Trophoblast cell (in vitro differentiated cells and primary cell): ENCODE measurements around the gene IPCEF1.

Experiments used
- DNase-seq, 2 donors: peaks; one replicate each; pipeline ENCODE4 v3.0.0-alpha.2; 2016
- H2AFZ ChIP-seq: 2 replicates; pipeline ENCODE4 v1.6.1; 2013; ENCODE audit warnings: low read length, moderate library complexity, mild to moderate bottlenecking; ENCODE audit not compliant: insufficient read depth, poor library complexity
- H2AK5ac ChIP-seq: 2 replicates; pipeline ENCODE4 v1.6.1; 2013; ENCODE audit warnings: mild to moderate bottlenecking, low read length
- H2BK120ac ChIP-seq: 2 replicates; pipeline ENCODE4 v1.6.1; 2013; ENCODE audit warnings: low read length, mild to moderate bottlenecking, moderate library complexity; ENCODE audit not compliant: insufficient read depth, poor library complexity
- H2BK12ac ChIP-seq: 2 replicates; pipeline ENCODE4 v1.6.1; 2013; ENCODE audit warnings: mild to moderate bottlenecking, low read length, moderate library complexity
- H2BK5ac ChIP-seq: 2 replicates; pipeline ENCODE4 v1.6.1; 2013; ENCODE audit warnings: low read length, low read depth, moderate library complexity, mild to moderate bottlenecking; ENCODE audit not compliant: poor library complexity
- H3K14ac ChIP-seq: 2 replicates; pipeline ENCODE4 v1.6.1; 2013; ENCODE audit warnings: mild to moderate bottlenecking, low read length
- H3K18ac ChIP-seq: 2 replicates; pipeline ENCODE4 v1.6.1; 2013; ENCODE audit warnings: mild to moderate bottlenecking, low read length
- H3K23ac ChIP-seq: 2 replicates; pipeline ENCODE4 v1.6.1; 2013; ENCODE audit warnings: low read length
- H3K27ac ChIP-seq: 2 replicates; pipeline ENCODE4 v1.5.1; 2013; ENCODE audit warnings: low read depth, mild to moderate bottlenecking, inconsistent platforms, low read length, moderate library complexity
- H3K27me3 ChIP-seq: 2 replicates; pipeline ENCODE4 v1.6.1; 2013; ENCODE audit warnings: inconsistent platforms, mild to moderate bottlenecking, low read length, moderate library complexity; ENCODE audit not compliant: insufficient read depth
- H3K36me3 ChIP-seq, 2 experiments: 1 replicate in 1 of 2; 2 replicates in 1 of 2; pipeline ENCODE4 v1.6.1; 2013; ENCODE audit warnings: low read length in 2 of 2, mild to moderate bottlenecking in 2 of 2, moderate library complexity in 1 of 2; ENCODE audit not compliant: insufficient read depth in 2 of 2, control insufficient read depth in 1 of 2
- H3K4ac ChIP-seq: 2 replicates; pipeline ENCODE4 v1.6.1; 2013; ENCODE audit warnings: low read depth, mild to moderate bottlenecking, low read length, moderate library complexity
- H3K4me1 ChIP-seq, 2 experiments: 1 replicate in 1 of 2; 2 replicates in 1 of 2; pipeline ENCODE4 v1.6.1; 2013; ENCODE audit warnings: low read length in 2 of 2, mild to moderate bottlenecking in 2 of 2, moderate library complexity in 1 of 2; ENCODE audit not compliant: insufficient read depth in 2 of 2, control insufficient read depth in 1 of 2
- H3K4me2 ChIP-seq: 2 replicates; pipeline ENCODE4 v1.6.1; 2013; ENCODE audit warnings: inconsistent platforms, mild to moderate bottlenecking, low read length, moderate library complexity
- H3K4me3 ChIP-seq: 2 replicates; pipeline ENCODE4 v1.5.1; 2013; ENCODE audit warnings: mild to moderate bottlenecking, low read depth, low read length, inconsistent platforms
- H3K79me1 ChIP-seq: one replicate; pipeline ENCODE4 v1.6.1; 2013; ENCODE audit warnings: low read length
- H3K79me2 ChIP-seq: 2 replicates; pipeline ENCODE4 v1.6.1; 2013; ENCODE audit warnings: low read length, mild to moderate bottlenecking; ENCODE audit not compliant: control insufficient read depth, insufficient read depth, poor library complexity
- H3K9ac ChIP-seq: 2 replicates; pipeline ENCODE4 v1.6.1; 2013; ENCODE audit warnings: mild to moderate bottlenecking, low read length
- H3K9me3 ChIP-seq: 2 replicates; pipeline ENCODE4 v1.6.1; 2013; ENCODE audit warnings: low read depth, mild to moderate bottlenecking, control low read depth, inconsistent platforms, low read length; ENCODE audit not compliant: insufficient read depth
- H4K12ac ChIP-seq: 2 replicates; pipeline ENCODE4 v1.6.1; 2013; ENCODE audit warnings: low read depth, mild to moderate bottlenecking, low read length, moderate library complexity
- H4K8ac ChIP-seq: 2 replicates; pipeline ENCODE4 v1.6.1; 2013; ENCODE audit warnings: low read depth, mild to moderate bottlenecking, low read length, moderate library complexity
- H4K91ac ChIP-seq: one replicate; pipeline ENCODE4 v1.6.1; 2013; ENCODE audit warnings: low read depth, mild to moderate bottlenecking, low read length, moderate library complexity
- WGBS: extraction: QIAGEN DNeasy Blood & Tissue Kit; methylation state at CpG from one replicate; pipeline ENCODE4 v1.1.7; 2013; ENCODE audit warnings: missing lambda C conversion rate; ENCODE audit not compliant: insufficient read length, insufficient coverage; ENCODE audit errors: extremely low coverage; 5-methylcytosine and 5-hydroxymethylcytosine counted together

The IPCEF1 gene

GRCh38 chr6:154386848-154387717 lies 30.5 kb upstream of the IPCEF1 start:
- Histone ChIP-seq H3K27me3 (no peaks in the 10 kb centered on the region), H3K18ac (no peak overlapping the region), H2BK120ac (no peak overlapping the region), H4K12ac (no peak overlapping the region), H3K4ac (no peak overlapping the region), H3K79me2 (no peaks in the 10 kb centered on the region), H3K4me2 (no peak overlapping the region), H2AK5ac (no peak overlapping the region), H2BK12ac (no peak overlapping the region), H4K8ac (no peak overlapping the region), H3K23ac (no peak overlapping the region), H3K9ac (no peak overlapping the region), H2BK5ac (no peak overlapping the region), H4K91ac (no peak overlapping the region), H3K4me3 (no peak overlapping the region), H3K14ac (no peak overlapping the region), H3K36me3 (no peaks in the 10 kb centered on the region), H3K4me1 (no peaks in the 10 kb centered on the region), H3K9me3 (no peaks in the 10 kb centered on the region), H3K27ac (no peak overlapping the region), H3K79me1 (no peaks in the 10 kb centered on the region), H2AFZ (no peak overlapping the region)
- DNase-seq, result peak in 1 of 2 donors; percentile 67
- WGBS, result no CpG with 5 or more reads among the region's 5 CpGs

- WGBS, result no CpG with 5 or more reads among the region's 2 CpGs
- no peaks in the 10 kb centered on the region for H3K4me1 ChIP-seq
- no peaks in the 10 kb centered on the region for H3K79me1 ChIP-seq
- no peak overlapping the region for H3K27ac ChIP-seq
- no peak overlapping the region for H4K12ac ChIP-seq
- no peak overlapping the region for H2AFZ ChIP-seq
- H3K27me3 ChIP-seq, result no peaks in the 10 kb centered on the region
- DNase-seq, result no peak
- H3K9me3 ChIP-seq, result no peaks in the 10 kb centered on the region
- no peak overlapping the region for H4K91ac ChIP-seq
- no peak overlapping the region for H3K18ac ChIP-seq
- H2BK5ac ChIP-seq, result no peak overlapping the region
- H3K36me3 ChIP-seq, result no peaks in the 10 kb centered on the region
- H3K4ac ChIP-seq, result no peak overlapping the region
- H3K79me2 ChIP-seq, result no peaks in the 10 kb centered on the region
- H3K4me3 ChIP-seq, result no peak overlapping the region
- H3K4me2 ChIP-seq, result no peak overlapping the region
- no peak overlapping the region for H2BK12ac ChIP-seq
- no peak overlapping the region for H3K9ac ChIP-seq
- no peak overlapping the region for H3K23ac ChIP-seq
- no peak overlapping the region for H3K14ac ChIP-seq
- no peak overlapping the region for H2AK5ac ChIP-seq
- no peak overlapping the region for H2BK120ac ChIP-seq
- H4K8ac ChIP-seq, result no peak overlapping the region
Observed at GRCh38 chr6:154384191-154384590, 27.6 kb upstream of the IPCEF1 start.

- no peak overlapping the region for H2BK12ac ChIP-seq
- H3K79me2 ChIP-seq, result no peaks in the 10 kb centered on the region
Observed at GRCh38 chr6:154383273-154383672, 26.7 kb upstream of the IPCEF1 start.

GRCh38 chr6:154382740-154383139 lies 26.1 kb upstream of the IPCEF1 start:
- no peak overlapping the region for H4K91ac ChIP-seq
- no peak overlapping the region for H3K4me2 ChIP-seq
- H2AK5ac ChIP-seq, result no peak overlapping the region
- H3K79me2 ChIP-seq, result no peaks in the 10 kb centered on the region
- H3K18ac ChIP-seq, result no peak overlapping the region
- H2AFZ ChIP-seq, result no peak overlapping the region
- no peak overlapping the region for H3K4ac ChIP-seq
- no peaks in the 10 kb centered on the region for H3K36me3 ChIP-seq
- no peak overlapping the region for H3K9ac ChIP-seq
- H3K14ac ChIP-seq, result no peak overlapping the region
- H2BK5ac ChIP-seq, result no peak overlapping the region
- no peak overlapping the region for H4K8ac ChIP-seq
- no peak overlapping the region for H2BK12ac ChIP-seq
- no peak overlapping the region for H2BK120ac ChIP-seq
- no peak overlapping the region for H3K23ac ChIP-seq
- no peak overlapping the region for H3K27ac ChIP-seq
- H4K12ac ChIP-seq, result no peak overlapping the region
- H3K9me3 ChIP-seq, result no peaks in the 10 kb centered on the region
- no peaks in the 10 kb centered on the region for H3K27me3 ChIP-seq
- DNase-seq, result no peak
- H3K4me3 ChIP-seq, result no peak overlapping the region
- H3K79me1 ChIP-seq, result no peaks in the 10 kb centered on the region
- H3K4me1 ChIP-seq, result no peaks in the 10 kb centered on the region
- no CpG with 5 or more reads among the region's 8 CpGs for WGBS

More at GRCh38 chr6:154383273-154383672, 26.7 kb upstream of the IPCEF1 start:
- Histone ChIP-seq H2BK5ac (no peak overlapping the region), H3K18ac (no peak overlapping the region), H3K36me3 (no peaks in the 10 kb centered on the region), H3K14ac (no peak overlapping the region), H2BK120ac (no peak overlapping the region), H2AK5ac (no peak overlapping the region), H3K4me1 (no peaks in the 10 kb centered on the region), H3K27ac (no peak overlapping the region), H3K4me2 (no peak overlapping the region), H3K9ac (no peak overlapping the region), H3K4me3 (no peak overlapping the region), H2AFZ (no peak overlapping the region), H3K27me3 (no peaks in the 10 kb centered on the region), H4K91ac (no peak overlapping the region), H4K8ac (no peak overlapping the region), H3K23ac (no peak overlapping the region), H3K79me1 (no peaks in the 10 kb centered on the region), H4K12ac (no peak overlapping the region), H3K9me3 (no peaks in the 10 kb centered on the region), H3K4ac (no peak overlapping the region)
- DNase-seq, result no peak
- no CpG with 5 or more reads among the region's 6 CpGs for WGBS
